Transverse colon (tissue), 4 donors: ENCODE data around the gene SDK1. TPM values are rescaled to one million over a fixed set of nuclear protein-coding genes. Genes with fewer than 3 reads are reported as not detected.

Source experiments
- DNase-seq: peaks from one replicate; pipeline ENCODE4 v3.0.0-alpha.2; 2019
- H3K27ac ChIP-seq, 4 donors: fragments of 200-600 bp; sonication (generic); 2 replicates each; pipeline ENCODE4 v1.5.1; 2016 to 2018; ENCODE audit warnings: inconsistent platforms in 4 of 4
- H3K27me3 ChIP-seq: fragments of 200-600 bp; sonication (generic); 2 replicates; pipeline ENCODE4 v1.5.1; 2017; ENCODE audit warnings: inconsistent platforms
- H3K36me3 ChIP-seq, 4 donors: fragments of 200-600 bp; sonication (generic); 2 replicates each; pipeline ENCODE4 v1.5.1; 2017 to 2019; ENCODE audit warnings: inconsistent platforms in 4 of 4
- H3K4me1 ChIP-seq, 4 donors: fragments of 200-600 bp; sonication (generic); 2 replicates each; pipeline ENCODE4 v1.5.1; 2017 to 2020; ENCODE audit warnings: inconsistent platforms in 4 of 4
- H3K4me3 ChIP-seq, 4 donors: fragments of 200-600 bp; sonication (generic); 1 replicate in 1 of 4; 2 replicates in 3 of 4; pipeline versions ENCODE4 v1.5.1 to v1.6.1; 2017 to 2019; ENCODE audit warnings: inconsistent platforms in 4 of 4
- H3K9me3 ChIP-seq, 2 donors: fragments of 200-600 bp; sonication (generic); 2 replicates each; pipeline ENCODE4 v1.5.1; 2017 to 2019; ENCODE audit warnings: inconsistent platforms in 2 of 2
- CTCF ChIP-seq, 5 experiments: fragments of 200-600 bp in 3 of 5; fragments of 450-650 bp in 2 of 5; sonication (generic) in 3 of 5; IDR thresholded peaks; 1 replicate in 2 of 5; 2 replicates in 3 of 5; pipeline ENCODE4 v1.5.1; 2016 to 2017; ENCODE audit warnings: antibody characterized with exemption in 5 of 5, inconsistent platforms in 3 of 5, mild to moderate bottlenecking in 2 of 5, moderate library complexity in 1 of 5
- EP300 ChIP-seq: sonication (generic); formaldehyde crosslinking; IDR thresholded peaks from one replicate; pipeline ENCODE4 v1.6.1; 2017; ENCODE audit warnings: antibody characterized with exemption, low read depth
- POLR2A ChIP-seq: fragments of 450-650 bp; IDR thresholded peaks from one replicate; pipeline ENCODE4 v1.6.1; 2016; ENCODE audit warnings: antibody characterized with exemption, mild to moderate bottlenecking, moderate library complexity
- POLR2AphosphoS5 ChIP-seq, 3 donors: sonication (generic); formaldehyde crosslinking; IDR thresholded peaks; one replicate each; pipeline ENCODE4 v1.6.1; 2016; ENCODE audit warnings: antibody characterized with exemption in 3 of 3
- WGBS, 2 donors: methylation state at CpG; one replicate each; pipeline ENCODE4 v1.1.5; 2018; ENCODE audit warnings: low coverage in 1 of 2; 5-methylcytosine and 5-hydroxymethylcytosine counted together
- in situ Hi-C, 4 donors: fragments of 200-750 bp; cut with MboI; loops; one replicate each; pipeline versions ENCODE4 v1.15.0 to v1.15.1; 2017; ENCODE audit warnings: low sequenced_read_pairs in 3 of 4, low pct_ligation_motif_present in 1 of 4, low pct_unique_long_range_greater_than_20kb in 1 of 4
- intact Hi-C: fragments of 100-400 bp; cut with DNase I; formaldehyde crosslinking; loops from one replicate; pipeline ENCODE4 v1.15.1; 2023; ENCODE audit warnings: low total_unique reads
- total RNA-seq, 4 donors: library from RNA; depleted of rRNA; stranded (reverse); fragments of >200 nt; gene quantifications; one replicate each; pipeline ENCODE4 v1.1.0, GENCODE V29; 2016

Gene SDK1
- total RNA-seq, 4 donors from 2014 or later, result 4.0 to 8.6 (median 5.4) TPM

- no peaks in the 10 kb centered on the region for H3K27me3 ChIP-seq
- in situ Hi-C loops (no loop called here), intact Hi-C loops (no loop called here)
- no peak overlapping the region for H3K27ac ChIP-seq
- TF ChIP-seq POLR2AphosphoS5 (IDR thresholded peaks at IDR 0.05), result no peak
- TF ChIP-seq POLR2A, result no peak
- no peak for TF ChIP-seq EP300
- no peak for TF ChIP-seq CTCF (IDR thresholded peaks at IDR 0.05)
- 94 to 100% methylated on average over 5 to 20 of the region's 20 CpGs for WGBS, 2 donors
- H3K36me3 ChIP-seq, result no peaks in the 10 kb centered on the region
- no peaks in the 10 kb centered on the region for H3K4me1 ChIP-seq
- no peaks in the 10 kb centered on the region for H3K9me3 ChIP-seq
- DNase-seq, result no peak
- H3K4me3 ChIP-seq, result no peak overlapping the region
These were observed 908.9 kb downstream of the SDK1 start for GRCh38 chr7:4209966-4210365.

GRCh38 chr7:4210821-4211220 lies 909.8 kb downstream of the SDK1 start:
- TF ChIP-seq EP300, result no peak
- TF ChIP-seq POLR2AphosphoS5 (IDR thresholded peaks at IDR 0.05), result no peak
- TF ChIP-seq CTCF (IDR thresholded peaks at IDR 0.05), result no peak
- TF ChIP-seq POLR2A, result no peak
- no peak overlapping the region for H3K4me3 ChIP-seq
- no peaks in the 10 kb centered on the region for H3K4me1 ChIP-seq
- H3K36me3 ChIP-seq, result no peaks in the 10 kb centered on the region
- H3K27me3 ChIP-seq, result no peaks in the 10 kb centered on the region
- in situ Hi-C loops (no loop called here), intact Hi-C loops (no loop called here)
- H3K27ac ChIP-seq, result no peak overlapping the region
- WGBS, 2 donors, result 75 to 89% methylated on average over 4 to 13 of the region's 13 CpGs
- no peaks in the 10 kb centered on the region for H3K9me3 ChIP-seq
- no peak for DNase-seq

- Histone ChIP-seq H3K27ac (no peak overlapping the region), H3K9me3 (no peaks in the 10 kb centered on the region), H3K27me3 (no peaks in the 10 kb centered on the region), H3K36me3 (no peaks in the 10 kb centered on the region), H3K4me1 (no peaks in the 10 kb centered on the region), H3K4me3 (no peak overlapping the region)
- WGBS, 2 donors, result 83 to 85% methylated on average over 11 of the region's 11 CpGs
- TF ChIP-seq EP300, result no peak
- no peak for TF ChIP-seq POLR2A
- TF ChIP-seq CTCF (IDR thresholded peaks at IDR 0.05), result no peak
- no peak for TF ChIP-seq POLR2AphosphoS5 (IDR thresholded peaks at IDR 0.05)
- intact Hi-C loops, result no loop called here
- no peak for DNase-seq
- in situ Hi-C loops, result no loop called here
These were observed 910.2 kb downstream of the SDK1 start for GRCh38 chr7:4211261-4211660.

GRCh38 chr7:4212376-4212775 lies 911.3 kb downstream of the SDK1 start:
- no peak for DNase-seq
- Histone ChIP-seq H3K27me3 (no peaks in the 10 kb centered on the region), H3K9me3 (no peaks in the 10 kb centered on the region), H3K36me3 (no peaks in the 10 kb centered on the region), H3K4me3 (no peak overlapping the region), H3K4me1 (no peaks in the 10 kb centered on the region), H3K27ac (no peak overlapping the region)
- TF ChIP-seq POLR2A, result no peak
- no peak for TF ChIP-seq CTCF (IDR thresholded peaks at IDR 0.05)
- TF ChIP-seq POLR2AphosphoS5 (IDR thresholded peaks at IDR 0.05), result no peak
- TF ChIP-seq EP300, result no peak
- 70 to 91% methylated on average over 2 to 12 of the region's 12 CpGs for WGBS, 2 donors
- in situ Hi-C loops (no loop called here), intact Hi-C loops (no loop called here)
